ENCODE results near the gene MAPKAPK5.
A peak's percentile ranks its signal among the peaks of the same experiment; 100 is the strongest.
"Not testable (repeated sequence)": the region's sequence is repeated elsewhere in the genome, so short reads cannot be mapped to it uniquely, and the experiment has no call there.

The MAPKAPK5 gene

GRCh38 chr12:111943929-111944328, 101.9 kb downstream of the MAPKAPK5 start:
- DNase-seq (no peak), ATAC-seq (ENCODE audit: insufficient read depth, low read depth) (no peak)
- Histone ChIP-seq H3K9ac (ENCODE audit: low read depth, low read length) (no peak overlapping the region), H3K79me2 (ENCODE audit: insufficient read depth, low read length) (no peaks in the 10 kb centered on the region), H3K9me3 (ENCODE audit: insufficient read depth, low read length, severe bottlenecking) (no peaks in the 10 kb centered on the region), H3K36me3 (ENCODE audit: insufficient read depth, low read length) (no peaks in the 10 kb centered on the region), H3K4me2 (ENCODE audit: insufficient read depth, low read length) (no peak overlapping the region), H3K4me1 (ENCODE audit: insufficient read depth, low read length) (peaks cover 5% of the 10 kb centered on the region; the same call in 1 of the 2 replicates), H4K20me1 (ENCODE audit: insufficient read depth, low read length) (no peaks in the 10 kb centered on the region), H3K4me3 (ENCODE audit: low read depth in 1 of 2, low read length in 2 of 2) (no peak overlapping the region), H3K27ac (ENCODE audit: low read length) (no peak overlapping the region), H3K27me3 (ENCODE audit: insufficient read depth, low read length, poor library complexity) (no peaks in the 10 kb centered on the region), H2AFZ (ENCODE audit: low read depth, low read length) (no peak overlapping the region)
- TF ChIP-seq EZH2 (IDR thresholded peaks at IDR 0.05; ENCODE audit: borderline replicate concordance, low read depth, low read length, severe bottlenecking) (no peak), CTCF (IDR thresholded peaks at IDR 0.05; ENCODE audit: borderline replicate concordance, extremely low read depth, low read length, poor library complexity, severe bottlenecking) (no peak)

DNA sequence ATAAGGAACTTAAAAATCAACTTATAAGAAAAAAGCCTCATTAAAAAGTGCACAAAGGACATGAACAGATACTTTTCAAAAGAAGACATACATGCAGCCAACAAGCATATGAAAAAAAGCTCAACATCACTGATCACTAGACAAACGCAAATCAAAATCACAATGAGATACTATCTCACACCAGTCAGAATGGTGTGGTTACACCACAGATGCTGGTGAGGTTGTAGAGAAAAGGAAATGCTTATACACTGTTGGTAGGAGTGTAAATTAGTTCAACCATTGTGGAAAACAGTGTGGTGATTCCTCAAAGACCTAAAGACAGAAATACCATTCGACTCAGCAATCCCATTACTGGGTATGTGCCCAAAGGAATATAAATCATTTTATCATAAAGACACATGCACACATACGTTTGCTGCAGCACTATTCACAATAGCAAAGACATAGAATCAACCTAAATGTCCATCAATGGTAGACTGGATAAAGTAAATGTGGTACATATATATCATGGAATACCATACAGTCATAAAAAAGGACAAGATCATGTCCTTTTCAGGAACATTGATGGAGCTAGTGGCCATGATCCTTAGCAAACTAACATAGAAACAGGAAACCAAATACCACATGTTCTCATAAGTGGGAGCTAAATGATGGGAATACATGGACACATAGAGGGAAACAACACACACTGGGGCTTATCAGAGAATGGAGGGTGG, 109.1 kb downstream of the MAPKAPK5 start:
- not testable (repeated sequence) for H3K27ac ChIP-seq (ENCODE audit: low read length); H3K4me2 ChIP-seq (ENCODE audit: insufficient read depth, low read length); H3K36me3 ChIP-seq (ENCODE audit: insufficient read depth, low read length); H3K9ac ChIP-seq (ENCODE audit: low read depth, low read length); H3K27me3 ChIP-seq (ENCODE audit: insufficient read depth, low read length, poor library complexity); H3K4me3 ChIP-seq (ENCODE audit: low read depth in 1 of 2, low read length in 2 of 2); H4K20me1 ChIP-seq (ENCODE audit: insufficient read depth, low read length); H3K79me2 ChIP-seq (ENCODE audit: insufficient read depth, low read length); H2AFZ ChIP-seq (ENCODE audit: low read depth, low read length)
- Histone ChIP-seq H3K9me3 (ENCODE audit: insufficient read depth, low read length, severe bottlenecking) (peaks cover 16% of the 10 kb centered on the region), H3K4me1 (ENCODE audit: insufficient read depth, low read length) (peaks cover 13% of the 10 kb centered on the region; the same call in 1 of the 2 replicates)
- DNase-seq (peak; percentile 13), ATAC-seq (ENCODE audit: insufficient read depth, low read depth) (peak; percentile 79)

Data from DND-41 (cell line).